ENCODE measurements around the gene SELPLG.
"Not testable (repeated sequence)": the region's sequence is repeated elsewhere in the genome, so short reads cannot be mapped to it uniquely, and the experiment has no call there.

The SELPLG gene

GRCh38 chr12:108604208-108604941, 29.3 kb downstream of the SELPLG start:
- no peak for DNase-seq (ENCODE audit: low read depth in 2 of 2)

- DNase-seq (ENCODE audit: low read depth in 2 of 2), result no peak
These were observed 30.0 kb downstream of the SELPLG start for GRCh38 chr12:108603743-108604142.

- DNase-seq (ENCODE audit: low read depth in 2 of 2), result no peak
These were observed 30.6 kb downstream of the SELPLG start for GRCh38 chr12:108602976-108603704.

- DNase-seq (ENCODE audit: low read depth in 2 of 2), result no peak
These were observed 31.4 kb downstream of the SELPLG start for GRCh38 chr12:108602209-108602705.

- no peak for DNase-seq (ENCODE audit: low read depth in 2 of 2)
These were observed 33.0 kb downstream of the SELPLG start for GRCh38 chr12:108600702-108601007.

GRCh38 chr12:108599948-108600701, 33.6 kb downstream of the SELPLG start:
- DNase-seq (ENCODE audit: low read depth in 2 of 2), result no peak

- no peak for DNase-seq (ENCODE audit: low read depth in 2 of 2)
These were observed 34.2 kb downstream of the SELPLG start for GRCh38 chr12:108599541-108599940.

GRCh38 chr12:108598553-108599250, 35.0 kb downstream of the SELPLG start:
- no peak for DNase-seq (ENCODE audit: low read depth in 2 of 2)

GRCh38 chr12:108597559-108598471, 35.9 kb downstream of the SELPLG start, which contains the start of gene TMEM119:
Gene TMEM119 (minus strand): TSS chr12:108598084. CDS start chr12:108592383, 5,701 bp downstream.
- peak; percentile 69 to 70 for DNase-seq (ENCODE audit: low read depth in 2 of 2)

GRCh38 chr12:108596854-108597558, 36.7 kb downstream of the SELPLG start:
- DNase-seq (ENCODE audit: low read depth in 2 of 2), result no peak

GRCh38 chr12:108595711-108596647, 37.7 kb downstream of the SELPLG start:
- DNase-seq (ENCODE audit: low read depth in 2 of 2), result no peak

- no peak for DNase-seq (ENCODE audit: low read depth in 2 of 2)
These were observed 38.6 kb downstream of the SELPLG start for GRCh38 chr12:108594960-108595710.

GRCh38 chr12:108594323-108594903, 39.3 kb downstream of the SELPLG start:
- DNase-seq (ENCODE audit: low read depth in 2 of 2), result no peak

- no peak for DNase-seq (ENCODE audit: low read depth in 2 of 2)
These were observed 41.4 kb downstream of the SELPLG start for GRCh38 chr12:108592033-108592909.

- DNase-seq (ENCODE audit: low read depth in 2 of 2), result no peak
These were observed 42.3 kb downstream of the SELPLG start for GRCh38 chr12:108591267-108591980.

GRCh38 chr12:108590463-108590862, 43.2 kb downstream of the SELPLG start:
- not testable (repeated sequence) for DNase-seq (ENCODE audit: low read depth in 2 of 2)
